ENCODE results near the gene MMAB.

MMAB gene

DNA sequence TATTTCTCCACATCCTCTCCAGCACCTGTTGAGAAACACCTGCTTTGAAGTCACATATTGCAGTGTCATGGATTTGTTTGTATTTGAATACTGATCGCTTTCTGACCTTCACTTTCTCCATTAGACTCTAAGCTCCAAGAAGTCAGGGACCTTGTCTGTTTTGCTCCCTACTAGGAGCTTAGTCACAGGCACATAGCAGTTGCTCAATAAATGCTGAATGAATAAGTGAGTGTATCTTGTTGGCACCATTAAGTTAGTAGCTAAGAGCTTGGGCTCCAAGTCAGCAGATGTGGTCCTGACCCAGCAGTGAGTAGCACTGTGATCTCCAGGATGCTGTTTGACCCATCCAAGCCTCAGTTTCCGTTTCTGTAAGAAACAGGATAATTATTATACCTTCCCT, 10.4 kb upstream of the MMAB start:
- DNase-seq (ENCODE audit: low spot score), result no peak

DNA sequence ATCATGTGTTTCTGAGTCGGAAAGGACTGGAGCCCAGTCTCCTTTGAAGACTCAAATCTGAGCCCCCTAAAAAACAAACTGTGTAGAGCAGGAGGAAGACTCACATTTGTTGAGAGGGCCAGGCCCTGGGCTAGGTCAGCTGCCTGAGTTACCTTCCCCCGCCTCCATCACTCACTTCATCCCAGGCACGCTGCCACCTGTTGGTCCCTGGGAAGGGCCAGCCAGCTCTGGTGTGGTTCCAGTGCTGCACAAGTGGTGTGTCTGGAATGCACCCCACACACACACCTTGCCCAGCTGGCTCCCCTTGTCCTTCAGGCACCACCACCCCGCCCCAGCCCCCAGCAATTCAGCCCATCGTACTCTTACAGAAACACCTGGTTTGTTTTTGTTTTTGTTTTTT, 9.3 kb upstream of the MMAB start:
- DNase-seq (ENCODE audit: low spot score), result peak; percentile 59

DNA sequence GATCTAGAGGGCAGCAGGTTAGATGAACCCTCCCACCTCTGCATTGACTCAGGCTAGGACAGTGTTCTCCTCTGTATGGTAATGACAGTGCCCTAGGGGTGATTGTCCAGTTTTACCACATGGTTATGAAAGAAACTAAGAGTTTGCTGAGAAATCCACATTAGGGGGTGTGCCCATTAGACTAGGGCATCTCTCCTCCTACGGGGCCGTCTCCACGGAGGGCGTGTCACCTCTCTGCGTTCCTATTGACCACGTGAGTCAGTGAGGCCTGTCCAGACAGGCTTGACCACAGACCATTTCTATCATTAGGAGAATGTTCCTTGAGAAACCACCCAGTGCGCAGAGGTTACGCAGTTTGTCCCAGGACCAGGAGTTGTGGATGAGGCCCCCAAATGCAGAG, 8.6 kb upstream of the MMAB start:
- DNase-seq (ENCODE audit: low spot score), result no peak

DNA sequence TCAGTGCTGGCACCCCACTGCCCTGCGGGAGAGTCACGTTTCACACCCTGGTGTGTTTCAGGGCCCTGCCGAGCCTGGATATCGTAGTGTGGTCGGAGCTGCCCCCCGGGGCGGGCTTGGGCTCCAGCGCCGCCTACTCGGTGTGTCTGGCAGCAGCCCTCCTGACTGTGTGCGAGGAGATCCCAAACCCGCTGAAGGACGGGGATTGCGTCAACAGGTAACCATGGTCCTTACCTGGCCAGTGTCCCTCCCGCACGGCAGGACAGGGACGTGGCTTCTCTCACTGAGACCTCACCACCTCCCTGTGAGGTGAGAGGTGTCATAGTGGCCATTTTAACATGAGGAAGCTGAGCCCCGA, 8.0 kb upstream of the MMAB start:
- no peak for DNase-seq (ENCODE audit: low spot score)

DNA sequence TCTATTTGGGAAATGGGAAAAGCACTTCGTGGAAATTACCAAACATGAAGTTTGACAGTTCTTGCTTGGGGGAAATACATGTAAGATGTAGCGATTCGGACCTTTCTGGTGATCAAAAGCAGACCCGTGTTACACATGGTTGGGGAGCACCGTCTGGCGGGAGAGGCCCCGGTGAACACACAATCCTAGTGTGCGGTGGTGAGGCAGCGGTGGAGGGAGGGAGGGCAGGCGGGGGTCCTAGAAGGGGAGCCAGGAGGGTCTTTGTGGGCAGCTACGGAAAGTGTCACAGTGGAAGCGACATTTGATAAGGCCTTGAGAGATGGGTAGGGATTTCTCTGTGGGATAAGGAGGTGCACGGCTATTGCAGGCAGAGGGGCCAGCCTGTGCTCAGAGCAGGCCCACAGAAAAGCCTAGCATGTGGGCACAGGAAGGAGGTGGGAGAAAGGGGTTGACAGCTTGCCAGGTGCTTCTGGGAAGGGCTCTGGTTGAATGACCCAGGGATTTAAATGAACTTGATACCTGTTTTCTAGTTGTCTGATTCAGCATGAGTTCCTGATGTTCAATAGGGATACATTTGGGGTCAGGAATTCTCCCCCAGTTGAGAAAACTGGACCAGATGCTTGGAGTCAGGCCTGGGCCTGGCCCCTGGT, 7.5 kb upstream of the MMAB start:
- DNase-seq (ENCODE audit: low spot score), result no peak

DNA sequence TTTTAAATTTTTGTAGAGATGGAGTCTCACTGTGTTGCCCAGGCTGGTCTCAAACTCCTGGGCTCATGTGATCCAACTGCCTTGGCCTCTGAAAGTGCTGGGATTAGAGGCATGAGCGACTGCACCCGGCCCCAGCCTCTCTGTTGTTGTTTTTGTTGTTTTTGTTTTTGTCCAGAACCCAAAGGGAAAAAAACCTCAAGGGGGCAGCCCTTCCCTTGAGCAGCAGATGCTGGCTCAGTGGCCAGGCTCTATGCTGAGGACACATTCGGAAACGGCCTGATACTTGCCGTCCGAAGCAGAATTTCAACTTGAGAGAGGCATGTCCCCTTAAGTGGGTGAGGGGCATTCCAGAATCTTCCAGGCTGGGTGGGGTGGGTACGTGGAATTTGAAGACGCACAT, 7.0 kb upstream of the MMAB start:
- DNase-seq (ENCODE audit: low spot score), result no peak

DNA sequence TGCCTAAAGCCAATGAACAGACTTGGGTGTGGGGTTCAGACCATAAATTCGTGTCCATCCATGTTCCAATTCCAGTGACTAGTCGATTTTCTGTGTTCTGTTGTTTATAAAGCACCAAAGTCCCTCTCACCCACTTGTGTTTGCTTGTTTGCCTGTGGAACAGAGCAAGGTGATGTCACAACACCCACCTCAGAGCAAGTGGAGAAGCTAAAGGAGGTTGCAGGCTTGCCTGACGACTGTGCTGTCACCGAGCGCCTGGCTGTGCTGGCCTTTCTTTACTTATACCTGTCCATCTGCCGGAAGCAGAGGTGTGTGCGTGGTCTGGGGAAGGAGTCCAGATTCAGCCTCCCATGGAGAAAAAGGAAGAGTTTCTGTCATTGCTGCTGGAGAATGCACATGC, 6.3 kb upstream of the MMAB start:
- no peak for DNase-seq (ENCODE audit: low spot score)

DNA sequence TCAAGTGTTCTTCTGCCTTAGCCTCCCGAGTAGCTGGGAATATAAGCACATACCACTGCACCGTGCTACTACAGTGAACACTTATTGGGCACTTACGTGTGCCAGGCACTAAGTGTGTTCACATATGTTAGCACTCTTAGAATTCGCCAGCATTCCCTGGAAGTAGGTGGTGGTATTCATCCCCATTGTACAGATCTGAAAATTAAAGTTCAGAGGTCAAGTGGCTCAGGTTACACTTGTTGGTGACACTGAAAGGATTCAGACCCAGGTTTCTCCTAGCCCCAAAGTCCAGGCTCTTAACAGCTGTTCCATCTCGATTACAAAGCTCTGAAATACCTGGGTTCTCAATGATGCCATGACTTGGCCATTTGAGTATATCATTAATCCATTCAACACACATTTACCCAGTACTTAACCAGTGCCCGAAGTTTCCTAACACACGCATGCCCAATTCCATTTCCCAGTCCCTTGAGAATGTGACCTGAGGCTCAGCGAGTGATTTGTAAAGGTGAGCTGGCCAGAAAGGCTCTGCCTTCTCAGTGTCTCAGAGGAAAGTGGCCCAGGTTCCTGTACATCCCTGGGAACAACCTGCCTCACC, 5.1 kb upstream of the MMAB start:
- DNase-seq (ENCODE audit: low spot score), result no peak

DNA sequence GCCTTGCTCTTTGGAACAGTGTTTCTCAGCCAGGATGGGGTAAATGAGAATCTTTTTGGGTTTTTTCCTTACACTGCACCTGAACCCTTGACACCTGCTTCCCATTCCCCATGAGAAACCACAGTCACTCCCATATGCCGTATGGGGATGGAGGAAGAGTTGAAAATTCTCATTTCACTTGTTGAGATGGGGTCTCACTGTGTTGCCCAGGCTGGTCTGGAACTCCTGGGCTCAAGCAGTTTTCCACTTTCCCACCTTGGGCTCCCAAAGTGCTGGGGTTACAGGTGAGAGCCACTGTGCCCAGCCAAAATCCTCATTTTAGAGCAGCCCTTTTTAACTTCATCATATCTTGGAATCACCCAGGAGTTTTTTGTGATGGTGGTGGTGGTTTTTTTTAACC, 4.0 kb upstream of the MMAB start:
- DNase-seq (ENCODE audit: low spot score), result no peak

DNA sequence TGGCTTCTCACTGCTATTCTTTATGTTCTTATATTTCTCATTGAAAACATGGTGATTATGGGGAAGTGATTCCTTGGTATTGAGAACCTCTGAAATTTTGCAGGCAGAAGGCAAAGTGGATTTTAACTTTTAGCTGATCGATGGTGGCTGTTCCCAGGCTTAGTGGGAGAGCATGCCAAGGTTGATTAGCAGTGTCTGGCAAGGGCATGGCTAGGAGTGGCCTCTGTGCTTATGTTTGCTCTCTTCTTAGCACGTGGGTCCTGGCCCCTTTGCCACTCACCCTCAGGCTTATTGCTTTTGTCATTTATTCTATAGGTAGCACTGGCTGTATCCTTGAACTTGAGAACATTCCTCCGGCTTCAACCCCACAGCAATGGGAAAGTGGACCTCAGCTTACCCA, 2.4 kb upstream of the MMAB start:
- DNase-seq (ENCODE audit: low spot score), result no peak

DNA sequence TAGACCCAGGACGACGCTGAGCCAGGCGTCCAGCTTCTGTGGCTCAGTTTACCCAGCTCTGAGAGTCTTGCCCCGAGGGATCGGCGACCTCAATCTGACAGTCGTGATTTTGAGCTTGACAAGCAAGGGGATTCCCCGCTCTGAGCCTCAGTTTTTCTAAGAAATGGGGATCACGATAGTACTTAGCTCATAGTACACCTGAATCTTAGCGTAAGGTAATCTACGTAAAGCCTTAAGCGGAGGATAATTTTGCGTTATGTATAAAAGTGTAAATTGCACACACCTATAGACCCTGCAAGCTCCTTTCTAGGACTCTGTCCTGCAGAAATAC, 575 bp upstream of the MMAB start:
- no peak for DNase-seq (ENCODE audit: low spot score)

DNA sequence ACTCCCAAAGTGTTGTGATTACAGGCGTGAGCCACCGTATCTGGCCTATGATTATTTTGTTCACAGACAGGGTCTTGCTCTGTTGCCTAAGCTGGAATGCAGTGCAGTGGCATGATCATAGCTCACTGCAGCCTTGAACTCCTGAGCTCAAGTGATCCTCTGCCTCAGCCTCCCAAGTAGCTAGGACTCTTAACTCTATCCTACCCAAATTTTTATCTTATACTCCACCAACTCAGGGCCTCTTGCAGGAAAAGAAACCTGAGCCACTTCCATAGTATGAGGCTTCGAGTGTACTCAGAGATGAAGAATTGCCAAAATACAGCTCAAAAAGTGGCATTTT, 828 bp downstream of the MMAB start:
- no peak for DNase-seq (ENCODE audit: low spot score)

DNA sequence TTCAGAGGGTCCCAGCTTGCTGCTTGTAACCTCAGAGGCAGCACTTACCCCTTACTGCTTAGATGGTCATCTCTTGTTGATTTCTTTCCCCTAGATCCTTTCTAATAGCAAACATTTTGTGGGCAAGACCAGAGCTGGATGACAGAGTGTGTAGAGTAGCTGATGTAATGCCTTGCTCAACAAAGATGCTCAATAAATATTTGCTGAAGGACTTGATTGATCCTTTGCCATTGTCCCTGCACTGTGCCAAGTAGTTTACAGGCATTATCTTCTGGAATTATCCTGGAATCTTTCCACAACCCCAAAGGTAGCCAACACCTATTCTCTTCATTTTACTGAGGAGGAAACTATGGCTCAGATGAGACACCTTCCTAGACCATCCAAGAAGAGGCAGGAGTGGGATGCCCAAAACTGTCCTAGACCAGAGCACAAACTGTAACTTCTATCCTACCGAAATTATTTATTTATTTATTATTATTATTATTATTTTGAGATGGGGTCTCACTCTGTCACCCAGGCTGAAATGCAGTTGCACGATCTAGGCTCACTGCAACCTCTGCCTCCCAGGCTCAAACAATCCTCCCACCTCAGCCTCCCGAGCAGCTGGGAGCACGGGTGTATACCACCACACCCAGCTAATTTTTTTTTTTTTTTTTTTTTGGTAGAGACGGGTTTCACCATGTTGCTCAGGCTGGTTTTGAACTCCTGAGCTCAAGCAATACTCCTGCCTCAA, 1.4 kb downstream of the MMAB start:
- DNase-seq (ENCODE audit: low spot score), result no peak

DNA sequence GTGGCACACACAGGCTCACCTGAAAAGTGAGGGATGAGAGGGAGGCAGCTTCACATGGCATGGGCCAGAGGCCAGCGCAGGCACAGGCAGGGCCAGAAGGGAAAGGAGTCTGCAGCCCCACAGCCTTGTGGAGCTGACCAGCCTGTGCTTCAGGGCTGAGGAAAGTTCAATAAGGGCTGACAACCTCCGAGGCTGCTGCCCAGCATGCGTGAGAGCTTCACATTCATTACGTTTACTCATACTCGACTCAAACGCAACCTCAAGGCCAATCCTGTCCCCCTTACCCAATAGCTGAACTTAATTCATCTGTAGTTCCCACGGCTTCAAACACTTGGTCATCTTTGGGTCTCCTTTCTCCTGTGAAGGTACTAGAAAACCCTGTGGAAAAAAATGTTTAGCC, 4.8 kb downstream of the MMAB start:
- DNase-seq (ENCODE audit: low spot score), result no peak

DNA sequence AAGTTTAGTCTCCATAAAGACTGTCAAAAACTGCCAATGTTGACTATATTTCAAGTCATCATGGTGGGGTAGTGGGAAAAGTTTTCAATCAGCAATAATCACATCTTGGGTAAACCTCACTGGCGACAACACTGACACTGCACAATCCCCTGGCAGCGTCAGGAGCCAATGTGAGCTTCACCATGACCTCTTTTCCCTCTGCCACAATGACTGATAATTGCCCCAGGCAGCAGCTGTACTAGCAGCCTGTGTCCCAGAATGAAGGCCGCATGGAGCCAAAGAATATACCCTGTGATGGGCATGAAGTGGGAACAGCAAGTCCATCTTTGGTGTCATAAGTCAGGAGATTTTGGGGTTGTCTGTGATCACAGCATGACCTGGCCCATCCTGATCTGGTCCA, 5.3 kb downstream of the MMAB start:
- DNase-seq (ENCODE audit: low spot score), result no peak

DNA sequence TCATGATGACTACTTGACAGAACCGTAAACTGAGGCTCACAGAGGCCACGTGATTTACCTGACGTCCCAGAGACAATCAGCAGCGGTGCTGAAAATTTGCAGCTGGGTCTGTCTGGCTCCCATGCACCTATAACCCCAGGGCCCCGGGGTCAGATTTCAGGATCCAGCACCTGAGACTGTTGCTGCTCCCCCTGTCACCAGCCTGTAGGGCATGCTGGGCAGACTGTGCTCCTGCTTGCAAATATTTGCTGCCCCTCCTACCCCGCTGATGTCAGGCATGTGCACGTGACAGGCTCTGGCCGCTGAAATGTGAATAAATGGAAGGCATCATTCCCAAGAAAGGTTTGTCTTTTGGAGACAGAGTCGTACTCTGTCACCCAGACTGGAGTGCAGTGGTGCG, 6.0 kb downstream of the MMAB start:
- DNase-seq (ENCODE audit: low spot score), result no peak

DNA sequence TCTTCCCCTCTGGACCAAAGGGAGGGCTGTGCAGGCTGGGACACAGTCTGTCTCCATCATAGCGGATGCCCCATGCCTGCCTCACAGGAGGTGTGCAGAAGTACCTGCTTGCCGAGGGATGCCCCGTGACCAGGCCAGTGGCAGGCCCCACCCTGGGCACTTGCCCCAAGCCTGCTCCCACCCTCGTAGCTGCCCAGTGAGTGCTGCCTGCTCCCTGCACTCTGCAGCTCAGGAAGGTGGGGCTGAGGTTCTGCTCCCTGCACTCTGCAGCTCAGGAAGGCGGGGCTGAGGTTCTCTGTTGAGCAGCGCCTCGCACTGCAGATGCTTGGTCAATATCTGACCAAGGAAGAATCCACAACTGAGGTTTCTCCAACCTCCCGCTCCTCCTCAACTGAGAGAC, 6.9 kb downstream of the MMAB start:
- DNase-seq (ENCODE audit: low spot score), result no peak

DNA sequence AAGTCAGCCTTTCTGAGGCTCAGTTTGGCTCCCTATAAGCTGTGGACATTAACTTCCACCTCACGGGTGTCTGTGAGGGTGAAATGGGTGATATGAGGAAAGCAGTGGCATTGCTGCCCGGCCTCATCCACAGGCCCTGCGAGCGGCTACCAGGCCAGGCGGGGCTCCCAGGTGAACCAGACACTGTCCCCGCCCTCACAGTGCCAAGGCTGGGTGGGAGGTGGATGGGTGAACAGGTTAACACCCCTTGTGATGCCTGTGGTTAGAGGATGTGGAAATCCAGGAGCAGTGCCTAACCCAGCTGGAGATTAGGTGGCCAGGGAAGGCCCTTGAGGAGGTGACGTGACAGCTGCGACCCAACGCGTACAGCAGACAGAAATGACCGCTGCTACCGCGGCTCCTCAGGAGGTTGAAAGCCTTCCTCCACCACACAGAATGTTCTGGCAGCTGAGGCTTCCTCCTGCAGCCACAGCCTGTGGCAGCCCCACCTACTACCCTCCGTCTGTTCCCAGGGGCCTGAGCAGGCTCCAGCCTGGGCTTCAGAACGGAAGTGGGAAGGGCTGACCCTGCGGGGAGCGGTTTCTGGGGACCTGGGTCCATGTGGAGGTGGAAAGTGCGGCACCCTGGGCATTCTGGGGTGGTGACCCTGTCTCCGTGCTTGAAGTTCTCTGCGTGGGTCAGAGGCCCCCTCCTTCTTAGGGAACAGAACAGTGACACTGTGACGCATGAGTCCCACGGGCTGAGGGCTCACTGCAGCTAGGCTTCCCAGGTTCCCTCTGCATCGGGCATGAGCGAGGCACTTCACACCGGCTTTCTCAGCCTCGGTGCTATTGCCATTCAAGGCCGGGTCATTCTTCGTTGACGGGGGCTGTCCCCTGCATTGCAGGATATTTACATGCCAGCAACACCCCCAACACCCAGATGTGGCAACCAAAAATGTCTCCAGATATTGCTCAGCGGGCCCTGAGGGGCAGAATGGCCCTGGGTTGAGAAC, 9.7 kb downstream of the MMAB start:
- DNase-seq (ENCODE audit: low spot score), result no peak

DNA sequence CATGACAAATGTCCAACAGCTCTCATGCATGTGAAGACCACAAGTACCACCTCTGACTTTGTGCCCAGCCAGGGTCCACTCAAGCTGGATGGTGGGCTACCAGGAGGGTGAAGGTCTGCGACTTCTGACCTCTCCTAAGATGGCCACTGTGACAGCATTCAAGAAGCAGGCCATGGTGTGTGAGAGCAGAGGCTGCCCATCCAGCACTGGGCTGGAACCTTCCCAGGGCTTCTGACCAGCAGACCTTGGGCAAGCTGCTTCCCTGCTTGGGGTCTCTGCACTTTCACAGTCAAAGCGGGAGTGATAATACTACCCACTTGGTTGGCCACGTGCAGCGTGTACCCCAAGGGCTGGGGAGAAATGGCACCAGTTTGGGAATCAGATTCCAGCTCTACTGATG, 10.4 kb downstream of the MMAB start:
- DNase-seq (ENCODE audit: low spot score), result no peak

DNA sequence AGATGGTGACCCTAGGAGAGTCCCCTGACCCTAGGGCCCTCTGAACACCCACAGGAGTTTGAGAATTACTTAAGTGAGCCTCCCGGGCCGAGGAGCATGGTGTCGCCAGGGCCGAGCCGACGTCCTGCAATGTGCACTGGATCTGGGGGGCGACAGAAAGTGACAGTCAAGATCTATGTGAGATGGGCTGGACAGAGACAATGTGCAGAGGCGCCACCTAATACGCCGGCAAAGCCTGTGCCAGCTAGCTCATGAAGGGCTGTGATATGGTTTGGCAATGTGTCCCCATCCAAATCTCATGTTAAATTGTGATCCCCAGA, 11.6 kb downstream of the MMAB start:
- no peak for DNase-seq (ENCODE audit: low spot score)

DNA sequence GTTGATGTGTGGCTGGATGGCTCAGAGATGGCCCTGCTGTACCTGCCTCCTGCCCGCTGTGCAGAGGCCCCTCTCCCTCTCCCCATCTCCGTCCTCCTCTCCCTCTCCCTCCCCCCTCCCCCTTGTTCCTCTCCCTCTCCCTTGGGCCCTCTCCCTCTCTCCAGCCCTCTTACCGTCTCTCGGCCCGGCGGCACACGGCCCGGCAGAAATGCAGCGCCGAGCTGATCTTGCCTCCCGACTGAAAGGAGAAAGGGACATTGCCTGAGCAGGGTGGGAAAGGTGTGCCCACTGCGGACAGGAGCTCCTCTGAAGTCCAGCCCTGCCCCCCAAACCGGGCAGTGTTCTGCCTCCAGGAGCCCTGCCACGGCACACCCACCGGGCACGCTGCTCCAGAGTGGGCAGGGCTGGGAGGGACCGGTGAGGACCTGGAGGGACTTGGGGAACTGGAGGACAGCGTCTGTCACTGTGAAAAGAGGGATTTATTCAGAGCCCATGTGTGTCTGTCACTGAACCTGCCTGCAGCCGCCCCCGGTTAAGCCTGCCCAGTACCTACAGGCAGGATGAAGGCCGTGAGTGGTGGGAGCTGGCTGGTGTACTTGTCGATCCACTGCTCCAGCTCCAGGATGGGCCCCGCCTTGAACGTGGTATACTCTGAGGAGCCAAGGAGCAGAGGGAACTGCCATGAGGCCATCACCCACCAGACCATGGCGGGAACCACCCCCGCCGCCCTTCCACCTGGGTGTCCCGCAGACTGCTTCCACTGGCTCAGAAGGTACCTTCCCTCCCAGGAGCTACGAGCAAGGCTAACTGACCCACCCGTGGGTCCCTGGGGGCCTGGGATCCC, 12.2 kb downstream of the MMAB start:
- no peak for DNase-seq (ENCODE audit: low spot score)

DNA sequence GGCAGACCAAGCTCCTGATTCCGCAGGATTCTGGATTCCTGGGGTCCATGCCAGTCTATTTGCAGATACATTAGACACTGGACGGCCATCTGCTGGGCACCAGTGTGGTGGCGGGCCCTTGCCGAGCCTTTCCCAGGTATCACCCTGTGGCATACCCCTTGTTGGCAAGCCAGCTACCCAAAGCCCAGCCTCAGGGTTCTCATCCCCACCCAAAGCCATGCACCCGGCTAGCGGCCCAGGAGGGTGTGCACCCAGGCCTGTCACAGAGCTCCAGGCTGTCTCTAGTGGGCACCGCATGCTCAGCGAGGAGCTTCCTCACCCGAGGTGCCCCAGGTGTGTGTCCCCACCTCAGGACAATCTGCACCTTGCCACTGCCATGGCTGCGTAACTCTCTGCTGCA, 13.7 kb downstream of the MMAB start:
- DNase-seq (ENCODE audit: low spot score), result no peak
